Esophagus squamous epithelium (tissue), 4 donors: ENCODE data around the gene NPB.

Source experiments
- POLR2A ChIP-seq, 4 donors: fragments of 450-650 bp; IDR thresholded peaks; one replicate each; pipeline ENCODE4 v1.6.1; 2017; ENCODE audit warnings: antibody characterized with exemption in 4 of 4, mild to moderate bottlenecking in 4 of 4, moderate library complexity in 3 of 4
- TF ChIP-seq, protein P1 (sequence below), 6 experiments: fragments of 450-650 bp in 4 of 6; fragments of 200-600 bp in 2 of 6; sonication (generic) in 2 of 6; IDR thresholded peaks; one replicate each; pipeline ENCODE4 v1.5.1; 2016 to 2019; ENCODE audit warnings: antibody characterized with exemption in 6 of 6, mild to moderate bottlenecking in 4 of 6, moderate library complexity in 4 of 6

DNA sequence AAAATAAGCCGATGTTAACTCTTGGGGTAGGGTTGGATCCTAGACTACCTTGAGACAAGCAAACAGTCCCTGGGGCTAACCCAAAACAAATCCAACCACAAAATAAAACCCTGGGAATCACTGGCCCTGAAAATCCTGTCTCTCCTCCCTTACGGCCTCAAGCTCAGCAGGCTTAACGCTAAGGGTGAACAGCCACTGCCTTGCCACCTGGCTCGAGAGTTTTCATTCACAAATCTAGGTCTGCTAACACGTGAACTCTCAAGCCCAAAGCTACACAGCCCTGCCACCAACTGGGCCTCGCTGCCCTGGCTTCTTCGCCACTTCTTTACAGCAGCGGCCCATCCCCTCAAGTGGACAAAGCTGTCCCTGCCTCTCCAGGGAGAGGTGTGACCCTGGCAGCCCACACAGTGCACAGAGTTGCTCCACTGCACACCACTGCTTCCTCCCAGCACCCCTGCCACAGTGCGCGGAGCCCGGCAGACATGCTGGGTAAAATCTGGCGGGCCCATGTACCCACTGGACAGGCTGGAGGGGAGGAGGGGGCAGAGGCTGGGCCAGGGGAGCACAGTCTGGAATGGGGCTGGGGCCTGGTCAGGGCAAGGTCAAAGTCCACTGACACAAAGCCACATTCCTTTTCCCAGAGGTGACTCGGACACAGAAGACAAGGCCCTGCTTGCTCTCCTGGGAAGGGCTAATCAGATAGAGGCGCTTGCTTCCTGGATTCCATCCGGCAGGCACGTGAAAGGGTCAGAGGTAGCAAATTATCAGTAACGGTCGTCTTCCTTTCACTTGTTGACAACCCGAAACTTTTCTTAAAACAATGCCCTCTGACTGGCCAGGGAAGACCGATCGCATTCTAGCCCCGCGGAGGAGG is 8.2 kb downstream of the NPB start:
- TF ChIP-seq POLR2A (IDR thresholded peaks at IDR 0.05) = no peak
- TF ChIP-seq, protein P1, sequence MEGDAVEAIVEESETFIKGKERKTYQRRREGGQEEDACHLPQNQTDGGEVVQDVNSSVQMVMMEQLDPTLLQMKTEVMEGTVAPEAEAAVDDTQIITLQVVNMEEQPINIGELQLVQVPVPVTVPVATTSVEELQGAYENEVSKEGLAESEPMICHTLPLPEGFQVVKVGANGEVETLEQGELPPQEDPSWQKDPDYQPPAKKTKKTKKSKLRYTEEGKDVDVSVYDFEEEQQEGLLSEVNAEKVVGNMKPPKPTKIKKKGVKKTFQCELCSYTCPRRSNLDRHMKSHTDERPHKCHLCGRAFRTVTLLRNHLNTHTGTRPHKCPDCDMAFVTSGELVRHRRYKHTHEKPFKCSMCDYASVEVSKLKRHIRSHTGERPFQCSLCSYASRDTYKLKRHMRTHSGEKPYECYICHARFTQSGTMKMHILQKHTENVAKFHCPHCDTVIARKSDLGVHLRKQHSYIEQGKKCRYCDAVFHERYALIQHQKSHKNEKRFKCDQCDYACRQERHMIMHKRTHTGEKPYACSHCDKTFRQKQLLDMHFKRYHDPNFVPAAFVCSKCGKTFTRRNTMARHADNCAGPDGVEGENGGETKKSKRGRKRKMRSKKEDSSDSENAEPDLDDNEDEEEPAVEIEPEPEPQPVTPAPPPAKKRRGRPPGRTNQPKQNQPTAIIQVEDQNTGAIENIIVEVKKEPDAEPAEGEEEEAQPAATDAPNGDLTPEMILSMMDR (IDR thresholded peaks at IDR 0.05) = no peak
